NB4 (cell line): ENCODE data around the gene FRAS1.

Experiments used
- MYC ChIP-seq: IDR thresholded peaks from 2 replicates; pipeline ENCODE4 v1.6.1; 2011; ENCODE audit warnings: low read depth, low read length
- POLR2A ChIP-seq: IDR thresholded peaks from 2 replicates; pipeline ENCODE4 v1.6.1; 2011; ENCODE audit warnings: mild to moderate bottlenecking; ENCODE audit not compliant: insufficient read length; ENCODE audit errors: extremely low read depth
- TF ChIP-seq, protein P1 (sequence below): IDR thresholded peaks from one replicate; pipeline ENCODE4 v1.5.1; 2012; ENCODE audit warnings: low read depth, low read length

- TF ChIP-seq, protein P1, sequence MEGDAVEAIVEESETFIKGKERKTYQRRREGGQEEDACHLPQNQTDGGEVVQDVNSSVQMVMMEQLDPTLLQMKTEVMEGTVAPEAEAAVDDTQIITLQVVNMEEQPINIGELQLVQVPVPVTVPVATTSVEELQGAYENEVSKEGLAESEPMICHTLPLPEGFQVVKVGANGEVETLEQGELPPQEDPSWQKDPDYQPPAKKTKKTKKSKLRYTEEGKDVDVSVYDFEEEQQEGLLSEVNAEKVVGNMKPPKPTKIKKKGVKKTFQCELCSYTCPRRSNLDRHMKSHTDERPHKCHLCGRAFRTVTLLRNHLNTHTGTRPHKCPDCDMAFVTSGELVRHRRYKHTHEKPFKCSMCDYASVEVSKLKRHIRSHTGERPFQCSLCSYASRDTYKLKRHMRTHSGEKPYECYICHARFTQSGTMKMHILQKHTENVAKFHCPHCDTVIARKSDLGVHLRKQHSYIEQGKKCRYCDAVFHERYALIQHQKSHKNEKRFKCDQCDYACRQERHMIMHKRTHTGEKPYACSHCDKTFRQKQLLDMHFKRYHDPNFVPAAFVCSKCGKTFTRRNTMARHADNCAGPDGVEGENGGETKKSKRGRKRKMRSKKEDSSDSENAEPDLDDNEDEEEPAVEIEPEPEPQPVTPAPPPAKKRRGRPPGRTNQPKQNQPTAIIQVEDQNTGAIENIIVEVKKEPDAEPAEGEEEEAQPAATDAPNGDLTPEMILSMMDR: no peak
- TF ChIP-seq POLR2A (no peak), MYC (no peak)
These were observed 300.0 kb downstream of the FRAS1 start for GRCh38 chr4:78357122-78357521.
